NCI-H2227 treated with DMSO at 0.1 percent for 48 hours (cell line): Measurements from ENCODE around the gene FAM13B.
"Not testable (repeated sequence)": the region's sequence is repeated elsewhere in the genome, so short reads cannot be mapped to it uniquely, and the experiment has no call there.

Source experiments
- DNase-seq: peaks from one replicate; lab custom pipeline; 2025; lab: John Stamatoyannopoulos, UW

Gene FAM13B

GRCh38 chr5:137975208-137975607 lies 57.7 kb downstream of the FAM13B start:
- no peak for DNase-seq

- not testable (repeated sequence) for DNase-seq
Measured at GRCh38 chr5:137970384-137970783, 62.5 kb downstream of the FAM13B start.

- DNase-seq = no peak
Measured at GRCh38 chr5:137960819-137961218, 72.1 kb downstream of the FAM13B start.

GRCh38 chr5:137960141-137960540 lies 72.7 kb downstream of the FAM13B start:
- DNase-seq = no peak

GRCh38 chr5:137959488-137959887 lies 73.4 kb downstream of the FAM13B start:
- no peak for DNase-seq

- DNase-seq = no peak
Measured at GRCh38 chr5:137957948-137958347, 74.9 kb downstream of the FAM13B start.

GRCh38 chr5:137954131-137954879 lies 78.6 kb downstream of the FAM13B start:
- DNase-seq = no peak

- no peak for DNase-seq
Measured at GRCh38 chr5:137945825-137946224, 87.1 kb downstream of the FAM13B start.

- not testable (repeated sequence) for DNase-seq
Measured at GRCh38 chr5:137944280-137944679, 88.6 kb downstream of the FAM13B start.

- no peak for DNase-seq
Measured at GRCh38 chr5:137939331-137939730, 93.5 kb downstream of the FAM13B start.

GRCh38 chr5:137938751-137939143 lies 94.1 kb downstream of the FAM13B start:
- DNase-seq = no peak

GRCh38 chr5:137937994-137938750 lies 94.7 kb downstream of the FAM13B start:
- no peak for DNase-seq

GRCh38 chr5:137935694-137936093 lies 97.2 kb downstream of the FAM13B start:
- peak; percentile 40 for DNase-seq

- DNase-seq = peak; percentile 34
Measured at GRCh38 chr5:137935190-137935589, 97.7 kb downstream of the FAM13B start.

- DNase-seq = no peak
Measured at GRCh38 chr5:137933491-137933911, 99.4 kb downstream of the FAM13B start.

GRCh38 chr5:137932800-137933199 lies 100.1 kb downstream of the FAM13B start:
- no peak for DNase-seq

- DNase-seq = no peak
Measured at GRCh38 chr5:137923856-137924255, 109.0 kb downstream of the FAM13B start.

- DNase-seq = no peak
Measured at GRCh38 chr5:137921931-137922330, 110.9 kb downstream of the FAM13B start.

GRCh38 chr5:137916923-137917322 lies 116.0 kb downstream of the FAM13B start:
- no peak for DNase-seq

- DNase-seq = no peak
Measured at GRCh38 chr5:137914758-137915157, 118.1 kb downstream of the FAM13B start.

GRCh38 chr5:137902408-137903133 lies 130.3 kb downstream of the FAM13B start:
- no peak for DNase-seq

GRCh38 chr5:137901011-137901817 lies 131.7 kb downstream of the FAM13B start:
- peak; percentile 31 for DNase-seq
